ENCODE data around the gene UST. TPM values are rescaled to one million over a fixed set of nuclear protein-coding genes. Genes with fewer than 3 reads are reported as not detected.
"Not testable (repeated sequence)": the region's sequence is repeated elsewhere in the genome, so short reads cannot be mapped to it uniquely, and the experiment has no call there.

UST gene
- total RNA-seq, 1 experiment from 2014 or later = 32.1 TPM

DNA sequence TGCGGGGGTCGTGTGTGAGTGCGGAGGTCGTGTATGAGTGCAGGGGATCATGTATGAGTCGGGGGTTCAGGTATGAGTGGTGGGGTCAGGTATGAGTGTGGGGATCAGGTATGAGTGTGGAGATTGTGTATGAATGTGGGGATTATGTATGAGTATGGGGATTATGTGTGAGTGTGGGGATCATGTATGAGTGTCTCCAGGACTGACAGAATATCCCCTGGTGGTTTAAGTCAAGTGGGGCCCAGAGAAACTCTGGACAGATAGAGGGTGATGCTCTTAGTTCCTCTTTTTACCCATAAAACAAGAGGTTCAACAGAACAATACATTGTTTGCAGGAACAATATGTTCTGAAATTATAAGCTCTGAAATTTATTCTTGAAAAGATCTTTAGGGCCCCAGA is 131.9 kb downstream of the UST start (continued):
- TF ChIP-seq, protein P1, sequence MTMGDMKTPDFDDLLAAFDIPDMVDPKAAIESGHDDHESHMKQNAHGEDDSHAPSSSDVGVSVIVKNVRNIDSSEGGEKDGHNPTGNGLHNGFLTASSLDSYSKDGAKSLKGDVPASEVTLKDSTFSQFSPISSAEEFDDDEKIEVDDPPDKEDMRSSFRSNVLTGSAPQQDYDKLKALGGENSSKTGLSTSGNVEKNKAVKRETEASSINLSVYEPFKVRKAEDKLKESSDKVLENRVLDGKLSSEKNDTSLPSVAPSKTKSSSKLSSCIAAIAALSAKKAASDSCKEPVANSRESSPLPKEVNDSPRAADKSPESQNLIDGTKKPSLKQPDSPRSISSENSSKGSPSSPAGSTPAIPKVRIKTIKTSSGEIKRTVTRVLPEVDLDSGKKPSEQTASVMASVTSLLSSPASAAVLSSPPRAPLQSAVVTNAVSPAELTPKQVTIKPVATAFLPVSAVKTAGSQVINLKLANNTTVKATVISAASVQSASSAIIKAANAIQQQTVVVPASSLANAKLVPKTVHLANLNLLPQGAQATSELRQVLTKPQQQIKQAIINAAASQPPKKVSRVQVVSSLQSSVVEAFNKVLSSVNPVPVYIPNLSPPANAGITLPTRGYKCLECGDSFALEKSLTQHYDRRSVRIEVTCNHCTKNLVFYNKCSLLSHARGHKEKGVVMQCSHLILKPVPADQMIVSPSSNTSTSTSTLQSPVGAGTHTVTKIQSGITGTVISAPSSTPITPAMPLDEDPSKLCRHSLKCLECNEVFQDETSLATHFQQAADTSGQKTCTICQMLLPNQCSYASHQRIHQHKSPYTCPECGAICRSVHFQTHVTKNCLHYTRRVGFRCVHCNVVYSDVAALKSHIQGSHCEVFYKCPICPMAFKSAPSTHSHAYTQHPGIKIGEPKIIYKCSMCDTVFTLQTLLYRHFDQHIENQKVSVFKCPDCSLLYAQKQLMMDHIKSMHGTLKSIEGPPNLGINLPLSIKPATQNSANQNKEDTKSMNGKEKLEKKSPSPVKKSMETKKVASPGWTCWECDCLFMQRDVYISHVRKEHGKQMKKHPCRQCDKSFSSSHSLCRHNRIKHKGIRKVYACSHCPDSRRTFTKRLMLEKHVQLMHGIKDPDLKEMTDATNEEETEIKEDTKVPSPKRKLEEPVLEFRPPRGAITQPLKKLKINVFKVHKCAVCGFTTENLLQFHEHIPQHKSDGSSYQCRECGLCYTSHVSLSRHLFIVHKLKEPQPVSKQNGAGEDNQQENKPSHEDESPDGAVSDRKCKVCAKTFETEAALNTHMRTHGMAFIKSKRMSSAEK (CRISPR knock-in tag; IDR thresholded peaks at IDR 0.05; ENCODE audit: borderline replicate concordance) = no peak
- TF ChIP-seq CBFB (CRISPR knock-in tag; IDR thresholded peaks at IDR 0.05; ENCODE audit: low read depth) (no peak), JAZF1 (CRISPR knock-in tag; IDR thresholded peaks at IDR 0.05) (no peak)

DNA sequence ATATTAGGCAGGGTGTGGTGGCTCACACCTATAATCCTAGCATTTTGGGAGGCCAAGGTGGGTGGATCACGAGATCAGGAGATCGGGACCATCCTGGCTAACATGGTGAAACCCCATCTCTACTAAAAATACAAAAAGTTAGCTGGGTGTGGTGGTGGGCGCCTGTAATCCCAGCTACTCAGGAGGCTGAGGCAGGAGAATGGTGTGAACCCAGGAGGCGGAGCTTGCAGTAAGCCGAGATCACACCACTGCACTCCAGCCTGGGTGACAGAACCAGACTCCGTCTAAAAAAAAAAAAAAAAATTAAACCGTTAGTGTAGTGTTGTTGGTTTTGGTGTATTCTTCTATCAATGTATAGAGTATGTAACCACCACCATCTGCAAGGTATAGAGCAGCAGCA is 133.9 kb downstream of the UST start:
- H3K4me3 Mint-ChIP-seq; ATAC-seq; H3K27me3 Mint-ChIP-seq (ENCODE audit: low read depth); DNase-seq (ENCODE audit: low spot score); H3K36me3 Mint-ChIP-seq; CTCF ChIA-PET; H3K9me3 Mint-ChIP-seq; POLR2A ChIA-PET; H3K27ac Mint-ChIP-seq: not testable (repeated sequence)
- H3K4me1 Mint-ChIP-seq = peaks cover 37% of the 10 kb centered on the region

DNA sequence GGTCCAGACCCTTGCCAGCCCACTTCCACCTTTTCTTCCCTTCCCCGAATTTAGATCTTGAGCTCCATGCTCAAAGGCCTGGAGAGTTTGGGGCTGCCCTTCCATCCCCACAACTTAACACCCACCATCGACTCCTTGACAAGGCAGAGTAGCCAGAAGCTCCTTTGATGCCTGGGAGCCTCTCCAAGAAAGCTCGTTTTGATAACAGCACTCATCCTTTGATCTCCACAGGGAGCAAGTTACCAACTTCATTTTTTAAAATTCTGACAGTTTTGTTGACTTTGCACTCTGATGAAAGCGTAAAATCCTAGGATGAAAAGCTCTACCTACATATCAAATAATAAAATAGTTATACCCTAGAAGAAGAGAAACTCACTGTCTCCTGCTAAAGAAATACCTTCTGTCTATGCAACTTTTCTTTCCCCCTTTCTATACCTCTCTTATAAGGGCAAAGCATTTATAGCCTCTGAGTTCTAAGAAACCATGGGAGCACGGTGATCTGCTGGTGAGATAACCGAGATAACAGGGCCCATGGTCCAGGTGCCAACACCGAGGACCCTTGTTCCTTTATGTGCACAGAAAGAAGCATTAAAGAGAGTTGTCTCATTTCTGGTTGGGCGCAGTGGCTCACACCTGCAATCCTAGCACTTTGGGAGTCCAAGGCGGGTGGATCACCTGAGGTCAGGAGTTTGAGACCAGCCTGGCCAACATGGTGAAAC is 134.9 kb downstream of the UST start:
- Mint-ChIP-seq H3K27me3 (ENCODE audit: low read depth) (no peaks in the 10 kb centered on the region), H3K27ac (no peak overlapping the region; the same call in 1 of the 2 replicates), H3K4me3 (no peak overlapping the region), H3K4me1 (peaks cover 27% of the 10 kb centered on the region), H3K36me3 (peaks cover 5% of the 10 kb centered on the region), H3K9me3 (no peaks in the 10 kb centered on the region)
- CTCF ChIA-PET = no interaction called here
- DNase-seq (ENCODE audit: low spot score) = no peak
- ATAC-seq = no peak
- TF ChIP-seq ESRRA (CRISPR knock-in tag; IDR thresholded peaks at IDR 0.05; ENCODE audit: borderline replicate concordance) (no peak), ZNF317 (CRISPR knock-in tag; IDR thresholded peaks at IDR 0.05; ENCODE audit: borderline replicate concordance, low read depth) (no peak), HMGA2 (CRISPR knock-in tag; IDR thresholded peaks at IDR 0.05) (no peak), GTF2I (CRISPR knock-in tag; conservative IDR thresholded peaks at IDR 0.05) (no peak), JAZF1 (CRISPR knock-in tag; IDR thresholded peaks at IDR 0.05) (no peak), MYBL2 (CRISPR knock-in tag; IDR thresholded peaks at IDR 0.05) (no peak), CBFB (CRISPR knock-in tag; IDR thresholded peaks at IDR 0.05; ENCODE audit: low read depth) (no peak), ZNF396 (CRISPR knock-in tag; IDR thresholded peaks at IDR 0.05; ENCODE audit: borderline replicate concordance) (no peak), ETV6 (CRISPR knock-in tag; IDR thresholded peaks at IDR 0.05) (no peak), ATF1 (CRISPR knock-in tag; IDR thresholded peaks at IDR 0.05) (no peak)
- TF ChIP-seq, protein P2, sequence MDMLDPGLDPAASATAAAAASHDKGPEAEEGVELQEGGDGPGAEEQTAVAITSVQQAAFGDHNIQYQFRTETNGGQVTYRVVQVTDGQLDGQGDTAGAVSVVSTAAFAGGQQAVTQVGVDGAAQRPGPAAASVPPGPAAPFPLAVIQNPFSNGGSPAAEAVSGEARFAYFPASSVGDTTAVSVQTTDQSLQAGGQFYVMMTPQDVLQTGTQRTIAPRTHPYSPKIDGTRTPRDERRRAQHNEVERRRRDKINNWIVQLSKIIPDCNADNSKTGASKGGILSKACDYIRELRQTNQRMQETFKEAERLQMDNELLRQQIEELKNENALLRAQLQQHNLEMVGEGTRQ (CRISPR knock-in tag; IDR thresholded peaks at IDR 0.05) = no peak
- TF ChIP-seq, protein P3, sequence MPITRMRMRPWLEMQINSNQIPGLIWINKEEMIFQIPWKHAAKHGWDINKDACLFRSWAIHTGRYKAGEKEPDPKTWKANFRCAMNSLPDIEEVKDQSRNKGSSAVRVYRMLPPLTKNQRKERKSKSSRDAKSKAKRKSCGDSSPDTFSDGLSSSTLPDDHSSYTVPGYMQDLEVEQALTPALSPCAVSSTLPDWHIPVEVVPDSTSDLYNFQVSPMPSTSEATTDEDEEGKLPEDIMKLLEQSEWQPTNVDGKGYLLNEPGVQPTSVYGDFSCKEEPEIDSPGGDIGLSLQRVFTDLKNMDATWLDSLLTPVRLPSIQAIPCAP (CRISPR knock-in tag; IDR thresholded peaks at IDR 0.05) = no peak
- TF ChIP-seq, protein P4, sequence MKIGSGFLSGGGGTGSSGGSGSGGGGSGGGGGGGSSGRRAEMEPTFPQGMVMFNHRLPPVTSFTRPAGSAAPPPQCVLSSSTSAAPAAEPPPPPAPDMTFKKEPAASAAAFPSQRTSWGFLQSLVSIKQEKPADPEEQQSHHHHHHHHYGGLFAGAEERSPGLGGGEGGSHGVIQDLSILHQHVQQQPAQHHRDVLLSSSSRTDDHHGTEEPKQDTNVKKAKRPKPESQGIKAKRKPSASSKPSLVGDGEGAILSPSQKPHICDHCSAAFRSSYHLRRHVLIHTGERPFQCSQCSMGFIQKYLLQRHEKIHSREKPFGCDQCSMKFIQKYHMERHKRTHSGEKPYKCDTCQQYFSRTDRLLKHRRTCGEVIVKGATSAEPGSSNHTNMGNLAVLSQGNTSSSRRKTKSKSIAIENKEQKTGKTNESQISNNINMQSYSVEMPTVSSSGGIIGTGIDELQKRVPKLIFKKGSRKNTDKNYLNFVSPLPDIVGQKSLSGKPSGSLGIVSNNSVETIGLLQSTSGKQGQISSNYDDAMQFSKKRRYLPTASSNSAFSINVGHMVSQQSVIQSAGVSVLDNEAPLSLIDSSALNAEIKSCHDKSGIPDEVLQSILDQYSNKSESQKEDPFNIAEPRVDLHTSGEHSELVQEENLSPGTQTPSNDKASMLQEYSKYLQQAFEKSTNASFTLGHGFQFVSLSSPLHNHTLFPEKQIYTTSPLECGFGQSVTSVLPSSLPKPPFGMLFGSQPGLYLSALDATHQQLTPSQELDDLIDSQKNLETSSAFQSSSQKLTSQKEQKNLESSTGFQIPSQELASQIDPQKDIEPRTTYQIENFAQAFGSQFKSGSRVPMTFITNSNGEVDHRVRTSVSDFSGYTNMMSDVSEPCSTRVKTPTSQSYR (CRISPR knock-in tag; IDR thresholded peaks at IDR 0.05) = no peak
- TF ChIP-seq, protein P5, sequence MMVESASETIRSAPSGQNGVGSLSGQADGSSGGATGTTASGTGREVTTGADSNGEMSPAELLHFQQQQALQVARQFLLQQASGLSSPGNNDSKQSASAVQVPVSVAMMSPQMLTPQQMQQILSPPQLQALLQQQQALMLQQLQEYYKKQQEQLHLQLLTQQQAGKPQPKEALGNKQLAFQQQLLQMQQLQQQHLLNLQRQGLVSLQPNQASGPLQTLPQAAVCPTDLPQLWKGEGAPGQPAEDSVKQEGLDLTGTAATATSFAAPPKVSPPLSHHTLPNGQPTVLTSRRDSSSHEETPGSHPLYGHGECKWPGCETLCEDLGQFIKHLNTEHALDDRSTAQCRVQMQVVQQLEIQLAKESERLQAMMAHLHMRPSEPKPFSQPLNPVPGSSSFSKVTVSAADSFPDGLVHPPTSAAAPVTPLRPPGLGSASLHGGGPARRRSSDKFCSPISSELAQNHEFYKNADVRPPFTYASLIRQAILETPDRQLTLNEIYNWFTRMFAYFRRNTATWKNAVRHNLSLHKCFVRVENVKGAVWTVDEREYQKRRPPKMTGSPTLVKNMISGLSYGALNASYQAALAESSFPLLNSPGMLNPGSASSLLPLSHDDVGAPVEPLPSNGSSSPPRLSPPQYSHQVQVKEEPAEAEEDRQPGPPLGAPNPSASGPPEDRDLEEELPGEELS (CRISPR knock-in tag; IDR thresholded peaks at IDR 0.05) = no peak
- TF ChIP-seq, protein P6, sequence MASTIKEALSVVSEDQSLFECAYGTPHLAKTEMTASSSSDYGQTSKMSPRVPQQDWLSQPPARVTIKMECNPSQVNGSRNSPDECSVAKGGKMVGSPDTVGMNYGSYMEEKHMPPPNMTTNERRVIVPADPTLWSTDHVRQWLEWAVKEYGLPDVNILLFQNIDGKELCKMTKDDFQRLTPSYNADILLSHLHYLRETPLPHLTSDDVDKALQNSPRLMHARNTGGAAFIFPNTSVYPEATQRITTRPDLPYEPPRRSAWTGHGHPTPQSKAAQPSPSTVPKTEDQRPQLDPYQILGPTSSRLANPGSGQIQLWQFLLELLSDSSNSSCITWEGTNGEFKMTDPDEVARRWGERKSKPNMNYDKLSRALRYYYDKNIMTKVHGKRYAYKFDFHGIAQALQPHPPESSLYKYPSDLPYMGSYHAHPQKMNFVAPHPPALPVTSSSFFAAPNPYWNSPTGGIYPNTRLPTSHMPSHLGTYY (CRISPR knock-in tag; IDR thresholded peaks at IDR 0.05) = no peak
- POLR2A ChIA-PET = no interaction called here

All from WTC11 (cell line).